Neural crest cell (in vitro differentiated cells): ENCODE measurements around the gene SORCS2. TPM values are rescaled to one million over a fixed set of nuclear protein-coding genes. Genes with fewer than 3 reads are reported as not detected.

Source experiments
- DNase-seq: peaks from one replicate; pipeline ENCODE4 v3.0.0; 2021; ENCODE audit warnings: low read depth, mixed read lengths, low spot score
- H3K27ac Mint-ChIP-seq: one replicate; pipeline ENCODE4 v1.8.0; 2021; ENCODE audit warnings: mild to moderate bottlenecking, mixed read lengths; ENCODE audit not compliant: unreplicated experiment
- H3K27me3 Mint-ChIP-seq: 2 replicates; pipeline ENCODE4 v1.8.0; 2021; ENCODE audit warnings: low read depth, mild to moderate bottlenecking, mixed read lengths
- H3K36me3 Mint-ChIP-seq: 2 replicates; pipeline ENCODE4 v1.8.0; 2021; ENCODE audit warnings: low read depth, mild to moderate bottlenecking, mixed read lengths
- H3K4me1 Mint-ChIP-seq: 2 replicates; pipeline ENCODE4 v1.8.0; 2021; ENCODE audit warnings: mixed read lengths
- H3K4me3 Mint-ChIP-seq: one replicate; pipeline ENCODE4 v1.8.0; 2021; ENCODE audit warnings: mild to moderate bottlenecking, mixed read lengths
- H3K9me3 Mint-ChIP-seq: 2 replicates; pipeline ENCODE4 v1.8.0; 2021; ENCODE audit warnings: mixed read lengths
- total RNA-seq: library from RNA; stranded (reverse); gene quantifications from 2 replicates; pipeline ENCODE4 v1.2.1, GENCODE V29; 2021
- TF ChIP-seq, protein P1 (sequence below): fragments of 200-600 bp; sonication (generic); conservative IDR thresholded peaks from 2 replicates; pipeline ENCODE4 v1.5.0; 2021; ENCODE audit warnings: antibody characterized with exemption, mild to moderate bottlenecking

SORCS2 gene
- total RNA-seq, 1 donor from 2014 or later, result 1.1 TPM

DNA sequence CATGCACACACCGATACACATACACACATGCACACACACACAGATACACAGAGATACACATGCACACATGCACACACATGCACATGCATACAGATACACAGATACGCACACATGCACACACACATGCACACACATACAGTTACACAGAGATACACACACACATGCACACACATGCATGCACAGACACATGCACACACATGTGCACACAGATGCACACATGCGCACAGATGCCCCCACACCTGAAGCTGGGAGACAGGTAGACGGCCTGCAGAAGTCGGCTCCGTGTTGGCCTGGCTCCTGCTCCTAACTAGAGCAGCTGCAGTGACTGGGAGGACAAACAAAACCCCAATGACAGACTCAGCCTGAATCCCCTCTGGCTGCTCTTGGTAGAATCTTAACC, 195.6 kb downstream of the SORCS2 start:
- Mint-ChIP-seq H3K36me3 (no peaks in the 10 kb centered on the region), H3K27me3 (peaks cover 17% of the 10 kb centered on the region), H3K27ac (no peak overlapping the region), H3K9me3 (no peaks in the 10 kb centered on the region), H3K4me1 (peaks cover 31% of the 10 kb centered on the region), H3K4me3 (no peak overlapping the region)
- TF ChIP-seq, protein P1, sequence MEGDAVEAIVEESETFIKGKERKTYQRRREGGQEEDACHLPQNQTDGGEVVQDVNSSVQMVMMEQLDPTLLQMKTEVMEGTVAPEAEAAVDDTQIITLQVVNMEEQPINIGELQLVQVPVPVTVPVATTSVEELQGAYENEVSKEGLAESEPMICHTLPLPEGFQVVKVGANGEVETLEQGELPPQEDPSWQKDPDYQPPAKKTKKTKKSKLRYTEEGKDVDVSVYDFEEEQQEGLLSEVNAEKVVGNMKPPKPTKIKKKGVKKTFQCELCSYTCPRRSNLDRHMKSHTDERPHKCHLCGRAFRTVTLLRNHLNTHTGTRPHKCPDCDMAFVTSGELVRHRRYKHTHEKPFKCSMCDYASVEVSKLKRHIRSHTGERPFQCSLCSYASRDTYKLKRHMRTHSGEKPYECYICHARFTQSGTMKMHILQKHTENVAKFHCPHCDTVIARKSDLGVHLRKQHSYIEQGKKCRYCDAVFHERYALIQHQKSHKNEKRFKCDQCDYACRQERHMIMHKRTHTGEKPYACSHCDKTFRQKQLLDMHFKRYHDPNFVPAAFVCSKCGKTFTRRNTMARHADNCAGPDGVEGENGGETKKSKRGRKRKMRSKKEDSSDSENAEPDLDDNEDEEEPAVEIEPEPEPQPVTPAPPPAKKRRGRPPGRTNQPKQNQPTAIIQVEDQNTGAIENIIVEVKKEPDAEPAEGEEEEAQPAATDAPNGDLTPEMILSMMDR, result no peak
- DNase-seq, result no peak

DNA sequence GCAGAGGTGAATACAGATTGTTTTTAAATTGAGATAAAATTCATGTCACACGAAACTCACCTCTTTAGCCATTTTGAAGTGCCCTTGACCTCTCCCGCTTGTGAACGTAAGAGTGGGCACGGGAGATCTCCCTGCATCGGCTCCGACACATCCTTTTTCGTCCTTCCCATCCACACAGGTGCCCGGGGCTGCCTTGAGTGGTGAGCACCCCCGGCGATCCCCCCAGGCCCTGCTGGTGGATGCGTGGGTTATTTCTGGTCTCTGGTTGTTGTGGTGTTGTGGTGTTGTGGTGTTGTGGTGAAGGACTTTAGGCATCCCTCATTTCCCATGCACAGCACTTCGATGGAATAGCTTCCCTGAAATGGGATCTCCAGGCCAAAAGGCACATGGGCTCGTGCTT, 196.3 kb downstream of the SORCS2 start:
- peaks cover 38% of the 10 kb centered on the region for H3K4me1 Mint-ChIP-seq
- no peak overlapping the region for H3K27ac Mint-ChIP-seq
- H3K9me3 Mint-ChIP-seq, result no peaks in the 10 kb centered on the region
- peaks cover 24% of the 10 kb centered on the region for H3K27me3 Mint-ChIP-seq
- DNase-seq, result no peak
- H3K4me3 Mint-ChIP-seq, result no peak overlapping the region
- TF ChIP-seq, protein P1, result no peak
- no peaks in the 10 kb centered on the region for H3K36me3 Mint-ChIP-seq

- no peaks in the 10 kb centered on the region for H3K36me3 Mint-ChIP-seq
- peaks cover 42% of the 10 kb centered on the region for H3K4me1 Mint-ChIP-seq
- TF ChIP-seq, protein P1, result no peak
- H3K4me3 Mint-ChIP-seq, result no peak overlapping the region
- H3K27ac Mint-ChIP-seq, result no peak overlapping the region
- no peaks in the 10 kb centered on the region for H3K9me3 Mint-ChIP-seq
- peaks cover 29% of the 10 kb centered on the region for H3K27me3 Mint-ChIP-seq
- no peak for DNase-seq
These were observed 196.9 kb downstream of the SORCS2 start for GRCh38 chr4:7389101-7389701.

DNA sequence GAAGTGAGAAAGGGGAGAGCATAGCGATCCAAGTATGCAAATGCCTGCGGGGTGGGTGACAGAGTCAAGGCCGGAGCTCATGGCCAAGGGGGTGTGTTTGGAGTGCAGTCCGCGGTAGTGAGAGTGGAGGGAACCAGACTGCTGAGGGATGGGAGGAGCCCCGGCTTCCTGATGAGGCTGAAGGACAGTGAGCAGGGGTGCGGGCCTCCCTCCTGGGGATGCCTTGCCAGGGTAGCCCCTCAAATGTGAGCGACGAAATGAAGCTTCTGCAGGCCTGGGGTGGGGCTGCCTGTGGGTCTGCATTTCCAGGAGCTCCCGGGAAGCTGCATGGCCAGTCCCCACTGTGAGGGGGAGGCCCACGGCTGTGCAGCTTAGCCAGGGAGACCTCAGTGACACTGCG, 197.4 kb downstream of the SORCS2 start:
- H3K36me3 Mint-ChIP-seq, result no peaks in the 10 kb centered on the region
- no peaks in the 10 kb centered on the region for H3K9me3 Mint-ChIP-seq
- TF ChIP-seq, protein P1, result no peak
- peaks cover 42% of the 10 kb centered on the region for H3K4me1 Mint-ChIP-seq
- H3K27me3 Mint-ChIP-seq, result peaks cover 29% of the 10 kb centered on the region
- H3K4me3 Mint-ChIP-seq, result no peak overlapping the region
- no peak for DNase-seq
- H3K27ac Mint-ChIP-seq, result no peak overlapping the region

DNA sequence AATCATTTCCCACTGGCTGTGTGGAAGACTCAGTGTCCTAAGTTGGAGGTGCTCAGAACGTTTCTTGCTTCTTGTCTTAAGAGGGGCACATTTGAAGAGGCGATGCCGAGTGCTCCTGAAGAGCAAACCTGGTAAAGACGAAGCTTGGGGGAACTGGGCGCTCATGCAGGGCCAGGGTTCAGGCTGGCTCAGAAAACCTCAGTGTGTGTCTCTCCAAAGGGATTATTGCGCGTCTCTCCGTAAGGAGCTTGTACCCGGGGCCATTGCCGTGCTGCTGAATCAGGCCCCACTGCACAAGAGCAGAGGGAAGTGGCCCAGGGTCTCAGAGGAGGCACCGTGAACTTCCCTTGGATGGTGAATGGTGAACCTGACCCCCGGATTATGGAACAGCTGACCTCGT, 198.0 kb downstream of the SORCS2 start:
- no peaks in the 10 kb centered on the region for H3K36me3 Mint-ChIP-seq
- H3K4me1 Mint-ChIP-seq, result peaks cover 46% of the 10 kb centered on the region
- H3K9me3 Mint-ChIP-seq, result no peaks in the 10 kb centered on the region
- peaks cover 34% of the 10 kb centered on the region for H3K27me3 Mint-ChIP-seq
- no peak for DNase-seq
- no peak overlapping the region for H3K4me3 Mint-ChIP-seq
- peak overlapping the region; percentile 15 for H3K27ac Mint-ChIP-seq
- TF ChIP-seq, protein P1, result no peak
